SK-N-SH (cell line): ENCODE measurements around the gene DENND1A. TPM values are rescaled to one million over a fixed set of nuclear protein-coding genes. Genes with fewer than 3 reads are reported as not detected.
"Not testable (repeated sequence)": the region's sequence is repeated elsewhere in the genome, so short reads cannot be mapped to it uniquely, and the experiment has no call there.

Experiments
- CTCF ChIA-PET: fragments of 300-600, 350-600 bp; formaldehyde crosslinking; extraction: SDS; loops from one replicate; lab custom pipeline; 2021; lab: Yijun Ruan, JAX
- POLR2A ChIA-PET: fragments of 350-600 bp; sonication (Branson Sonifier 250); formaldehyde crosslinking; extraction: SDS; loops from one replicate; lab custom pipeline; 2020; ENCODE audit warnings: antibody characterized with exemption, inconsistent platforms; lab: Yijun Ruan, JAX
- DNase-seq: peaks from one replicate; pipeline ENCODE4 v3.0.0; 2012
- H2AFZ ChIP-seq: fragments of 200-600 bp; sonication (generic); 2 replicates; pipeline ENCODE4 v1.8.1; 2016; ENCODE audit warnings: antibody characterized with exemption, mild to moderate bottlenecking, low read depth
- H3F3A ChIP-seq: fragments of 200-600 bp; sonication (generic); replicated peaks from 2 replicates; pipeline ENCODE3; 2016; ENCODE audit warnings: antibody characterized with exemption, mild to moderate bottlenecking; ENCODE audit not compliant: insufficient read depth
- H3K27ac ChIP-seq, 2 experiments: fragments of 200-500 bp in 1 of 2; fragments of 200-600 bp in 1 of 2; sonication (Bioruptor generic) in 1 of 2; sonication (generic), shearing (Covaris generic) in 1 of 2; 2 replicates each; pipeline versions ENCODE4 v1.5.1 to v1.6.1; 2014 to 2016; ENCODE audit warnings: low read depth in 2 of 2, inconsistent platforms in 1 of 2, low read length in 1 of 2, mild to moderate bottlenecking in 1 of 2, mixed read lengths in 1 of 2
- H3K27me3 ChIP-seq: fragments of 200-600 bp; sonication (generic), shearing (Covaris generic); 2 replicates; pipeline ENCODE4 v1.6.1; 2016; ENCODE audit warnings: mixed run types; ENCODE audit not compliant: insufficient read depth
- H3K36me3 ChIP-seq, 2 experiments: fragments of 200-500 bp in 1 of 2; fragments of 200-600 bp in 1 of 2; sonication (Bioruptor generic) in 1 of 2; sonication (generic) in 1 of 2; replicated peaks in 1 of 2; 2 replicates each; pipeline versions ENCODE3 to v1.5.1; 2014 to 2016; ENCODE audit warnings: low read length in 1 of 2, mild to moderate bottlenecking in 1 of 2; ENCODE audit not compliant: insufficient read depth in 2 of 2, control insufficient read depth in 1 of 2
- H3K4me1 ChIP-seq, 2 experiments: fragments of 200-500 bp in 1 of 2; fragments of 200-600 bp in 1 of 2; sonication (Bioruptor generic) in 1 of 2; sonication (generic), shearing (Covaris generic) in 1 of 2; 2 replicates each; pipeline versions ENCODE4 v1.5.1 to v1.6.1; 2014 to 2016; ENCODE audit warnings: low read depth in 1 of 2, low read length in 1 of 2, mixed run types in 1 of 2; ENCODE audit not compliant: insufficient read depth in 2 of 2, control insufficient read depth in 1 of 2
- H3K4me2 ChIP-seq: fragments of 200-600 bp; sonication (generic), shearing (Covaris generic); 2 replicates; pipeline ENCODE4 v1.6.1; 2017; ENCODE audit warnings: mixed run types
- H3K4me3 ChIP-seq, 2 experiments: fragments of 200-500 bp in 1 of 2; fragments of 200-600 bp in 1 of 2; sonication (Bioruptor generic) in 1 of 2; sonication (generic), shearing (Covaris generic) in 1 of 2; 2 replicates each; pipeline versions ENCODE4 v1.5.1 to v1.8.1; 2014 to 2016; ENCODE audit warnings: low read depth in 2 of 2, inconsistent platforms in 1 of 2, low read length in 1 of 2, mild to moderate bottlenecking in 1 of 2, mixed read lengths in 1 of 2, moderate library complexity in 1 of 2
- H3K79me2 ChIP-seq: fragments of 200-600 bp; sonication (generic); 2 replicates; pipeline ENCODE4 v1.8.1; 2017; ENCODE audit warnings: mild to moderate bottlenecking; ENCODE audit not compliant: insufficient read depth
- H3K9ac ChIP-seq: fragments of 200-600 bp; sonication (generic); 2 replicates; pipeline ENCODE4 v1.6.1; 2017; ENCODE audit warnings: mixed run types
- H3K9me2 ChIP-seq: fragments of 200-600 bp; sonication (generic); 2 replicates; pipeline ENCODE4 v1.6.1; 2017; ENCODE audit warnings: mixed run types
- H3K9me3 ChIP-seq: fragments of 200-600 bp; sonication (generic); 2 replicates; pipeline ENCODE4 v1.6.1; 2017; ENCODE audit warnings: mixed run types, mild to moderate bottlenecking, moderate library complexity
- H4K20me1 ChIP-seq: fragments of 200-600 bp; sonication (generic); 2 replicates; pipeline ENCODE4 v1.6.1; 2017; ENCODE audit warnings: mild to moderate bottlenecking, mixed run types; ENCODE audit not compliant: insufficient read depth
- CHD2 ChIP-seq: fragments of 150-350 bp; IDR thresholded peaks from 2 replicates; pipeline ENCODE4 v1.6.1; 2018; ENCODE audit warnings: low read length; ENCODE audit not compliant: partially characterized antibody
- EP300 ChIP-seq, 2 experiments: IDR thresholded peaks; 2 replicates each; pipeline versions ENCODE4 v1.4.0 to v1.6.1; 2012; ENCODE audit warnings: borderline replicate concordance in 1 of 2, low read depth in 1 of 2, low read length in 1 of 2
- EZH2phosphoT487 ChIP-seq: fragments of 200-600 bp; sonication (generic); IDR thresholded peaks from 2 replicates; pipeline ENCODE4 v1.6.1; 2017; ENCODE audit warnings: low read depth, mixed run types, mild to moderate bottlenecking, antibody characterized with exemption, moderate library complexity, borderline replicate concordance
- FOSL2 ChIP-seq: IDR thresholded peaks from 2 replicates; pipeline ENCODE4 v1.4.0; 2012; ENCODE audit warnings: low read depth, mild to moderate bottlenecking, moderate library complexity, borderline replicate concordance
- FOXM1 ChIP-seq: IDR thresholded peaks from 2 replicates; pipeline ENCODE4 v1.4.0; 2012; ENCODE audit warnings: low read depth, mild to moderate bottlenecking
- MAX ChIP-seq: IDR thresholded peaks from 2 replicates; pipeline ENCODE4 v1.4.0; 2012; ENCODE audit warnings: low read depth
- MXI1 ChIP-seq: IDR thresholded peaks from 2 replicates; pipeline ENCODE4 v1.6.1; 2012; ENCODE audit warnings: mild to moderate bottlenecking, low read depth, low read length, improper control_type of control experiment
- NFIC ChIP-seq: IDR thresholded peaks from 2 replicates; pipeline ENCODE4 v1.4.0; 2012; ENCODE audit warnings: borderline replicate concordance
- NRF1 ChIP-seq: IDR thresholded peaks from 2 replicates; pipeline ENCODE4 v1.6.1; 2012; ENCODE audit warnings: low read depth, mild to moderate bottlenecking, low read length
- POLR2AphosphoS5 ChIP-seq: IDR thresholded peaks from 2 replicates; pipeline ENCODE4 v1.6.1; 2012; ENCODE audit warnings: low read depth, low read length
- REST ChIP-seq: IDR thresholded peaks from 2 replicates; pipeline ENCODE4 v1.6.1; 2012; ENCODE audit warnings: mild to moderate bottlenecking, low read depth, low read length, moderate library complexity
- RFX5 ChIP-seq: IDR thresholded peaks from 2 replicates; pipeline ENCODE4 v1.6.1; 2012; ENCODE audit warnings: mild to moderate bottlenecking, improper control_type of control experiment, low read length
- RXRA ChIP-seq: IDR thresholded peaks from 2 replicates; pipeline ENCODE4 v1.4.0; 2012; ENCODE audit warnings: low read depth, mild to moderate bottlenecking, borderline replicate concordance
- SIN3A ChIP-seq: IDR thresholded peaks from 2 replicates; pipeline ENCODE4 v1.6.1; 2012; ENCODE audit warnings: low read depth, mild to moderate bottlenecking, low read length, moderate library complexity, borderline replicate concordance
- TCF12 ChIP-seq: IDR thresholded peaks from 2 replicates; pipeline ENCODE4 v1.4.0; 2012
- TEAD4 ChIP-seq: IDR thresholded peaks from 2 replicates; pipeline ENCODE4 v1.4.0; 2012; ENCODE audit warnings: mild to moderate bottlenecking, borderline replicate concordance; ENCODE audit not compliant: insufficient read depth
- USF1 ChIP-seq: IDR thresholded peaks from 2 replicates; pipeline ENCODE4 v1.4.0; 2012; ENCODE audit warnings: low read depth, borderline replicate concordance
- WGBS: methylation state at CpG from one replicate; pipeline ENCODE4 v1.1.6; 2017; ENCODE audit warnings: low lambda C conversion rate; 5-methylcytosine and 5-hydroxymethylcytosine counted together
- polyA plus RNA-seq, 3 experiments: library from polyadenylated mRNA; depleted of rRNA; stranded (reverse); fragments of >200 nt; gene quantifications; 2 replicates each; pipeline ENCODE4 v1.2.3, GENCODE V29; 2012

Gene DENND1A
- polyA plus RNA-seq, 1 of the 3 experiments (the other 2 are of a cell fraction), result 25.4 TPM

GRCh38 chr9:123735376-123735775 is 194.6 kb downstream of the DENND1A start:
- CTCF ChIA-PET, result interaction anchor here (1.5 kb wide), 1 partner anchor 15 kb away, joined by 4 read pairs; no protein-coding TSS in a partner anchor
- no peak overlapping the region for H3K4me2 ChIP-seq
- 93% methylated on average over 4 of the region's 4 CpGs for WGBS

DNA sequence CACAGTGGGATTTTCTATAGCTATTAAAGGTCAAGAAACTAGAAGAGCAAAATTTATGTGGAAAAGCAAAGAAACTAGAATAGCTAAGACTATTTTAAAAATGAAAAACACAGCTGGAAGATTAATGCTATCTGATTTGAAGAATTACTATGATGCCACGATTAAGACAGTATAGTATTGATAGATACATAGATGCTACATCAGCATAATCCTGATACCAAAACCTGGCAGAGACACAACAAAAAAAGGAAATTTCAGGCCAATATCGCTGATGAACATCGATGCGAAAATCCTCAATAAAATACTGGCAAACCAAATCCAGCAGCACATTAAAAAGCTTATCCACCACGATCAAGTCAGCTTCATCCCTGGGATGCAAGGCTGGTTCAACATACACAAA is 201.4 kb downstream of the DENND1A start:
- WGBS, result 92% methylated on average over 5 of the region's 5 CpGs
- CTCF ChIA-PET, POLR2A ChIA-PET: not testable (repeated sequence)

More at GRCh38 chr9:123735376-123735775, 194.6 kb downstream of the DENND1A start:
- no peak overlapping the region for H3K4me3 ChIP-seq
- H3K9me2 ChIP-seq, result no peaks in the 10 kb centered on the region
- no peaks in the 10 kb centered on the region for H3F3A ChIP-seq
- H3K4me1 ChIP-seq, result no peaks in the 10 kb centered on the region; a peak in 1 of 4 replicates
- no peak overlapping the region for H3K9ac ChIP-seq
- POLR2A ChIA-PET, result no interaction called here
- no peak for DNase-seq
- H2AFZ ChIP-seq, result no peak overlapping the region
- H3K79me2 ChIP-seq, result no peaks in the 10 kb centered on the region
- no peaks in the 10 kb centered on the region for H4K20me1 ChIP-seq
- H3K27ac ChIP-seq, result no peak overlapping the region
- H3K27me3 ChIP-seq, result no peaks in the 10 kb centered on the region
- no peak for TF ChIP-seq FOSL2
- no peak for TF ChIP-seq EZH2phosphoT487
- no peak for TF ChIP-seq USF1
- H3K36me3 ChIP-seq, result no peaks in the 10 kb centered on the region
- H3K9me3 ChIP-seq, result no peaks in the 10 kb centered on the region

DNA sequence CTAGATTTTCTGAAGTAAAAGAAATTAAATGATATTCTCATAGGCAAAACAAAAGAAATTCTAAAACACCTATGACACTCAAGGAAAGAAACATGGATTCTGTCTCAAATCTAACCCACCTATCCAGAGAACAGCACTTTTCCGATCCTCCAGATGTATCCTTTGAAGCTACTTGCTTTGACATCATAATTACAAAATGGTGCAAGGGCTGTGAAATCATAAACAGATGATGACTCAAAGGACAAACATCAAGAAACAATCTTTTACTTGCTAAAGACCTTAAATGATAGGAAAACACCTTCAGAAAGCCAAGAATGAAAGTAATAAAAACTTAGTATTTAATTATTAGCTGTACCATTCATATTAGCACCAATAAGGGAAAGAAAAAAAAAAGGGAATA is 202.6 kb downstream of the DENND1A start:
- POLR2A ChIA-PET, result no interaction called here
- Histone ChIP-seq H3K4me2 (no peak overlapping the region), H3K79me2 (no peaks in the 10 kb centered on the region), H3K27me3 (no peaks in the 10 kb centered on the region), H3K4me3 (no peak overlapping the region), H3K9ac (no peak overlapping the region), H3K9me3 (no peaks in the 10 kb centered on the region), H3F3A (no peaks in the 10 kb centered on the region), H3K4me1 (peaks cover 0 to 7% of the 10 kb centered on the region in 2 experiments; a peak in 2 of 4 replicates), H4K20me1 (no peaks in the 10 kb centered on the region), H3K27ac (no peak overlapping the region), H3K36me3 (no peaks in the 10 kb centered on the region), H2AFZ (no peak overlapping the region), H3K9me2 (no peaks in the 10 kb centered on the region)
- CTCF ChIA-PET, result no interaction called here
- no peak for DNase-seq
- 88% methylated on average over 1 of the region's 1 CpG for WGBS
- TF ChIP-seq FOXM1, result no peak
- TF ChIP-seq MXI1, result no peak
- no peak for TF ChIP-seq SIN3A
- no peak for TF ChIP-seq TEAD4
- TF ChIP-seq TCF12, result no peak
- no peak for TF ChIP-seq POLR2AphosphoS5
- TF ChIP-seq MAX, result no peak
- no peak for TF ChIP-seq REST
- TF ChIP-seq RXRA, result no peak
- no peak for TF ChIP-seq EP300 (IDR thresholded peaks at IDR 0.05; ENCODE audit: borderline replicate concordance in 1 of 2, low read depth in 1 of 2, low read length in 1 of 2)
- no peak for TF ChIP-seq NFIC
- TF ChIP-seq NRF1, result no peak
- TF ChIP-seq RFX5, result no peak
- TF ChIP-seq CHD2, result no peak
- no peak for TF ChIP-seq FOSL2

More for the DNA sequence above, 201.4 kb downstream of the DENND1A start:
- H3K9me2 ChIP-seq, H3K9me3 ChIP-seq, H3K9ac ChIP-seq, DNase-seq, H3K79me2 ChIP-seq, H3K27ac ChIP-seq, H3K4me1 ChIP-seq, H3K4me2 ChIP-seq, H3K4me3 ChIP-seq, H3K36me3 ChIP-seq, H2AFZ ChIP-seq, H3F3A ChIP-seq, H4K20me1 ChIP-seq, H3K27me3 ChIP-seq: not testable (repeated sequence)
